ENCODE measurements around the gene TENT4B. TPM values are rescaled to one million over a fixed set of nuclear protein-coding genes. Genes with fewer than 3 reads are reported as not detected.

The TENT4B gene
- total RNA-seq, 1 experiment from 2014 or later: 13.0 TPM

DNA sequence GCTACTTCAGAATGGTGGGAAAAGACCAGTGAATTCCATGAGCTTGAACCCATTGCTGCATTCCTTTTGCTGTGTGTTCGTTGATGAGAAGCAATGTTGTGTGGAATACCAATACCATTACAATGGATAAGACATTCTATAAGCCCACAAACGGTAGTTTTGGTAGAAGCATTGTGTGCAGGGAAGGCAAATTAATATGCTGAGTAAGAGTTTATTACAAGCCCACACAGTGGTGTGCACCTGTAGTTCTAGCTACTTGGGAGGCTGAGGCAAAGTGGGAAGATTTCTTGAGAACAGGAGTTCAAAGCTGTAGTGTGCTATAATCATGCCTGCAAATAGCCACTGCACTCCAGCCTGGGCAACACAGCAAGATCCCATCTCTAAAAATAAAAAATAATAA lies 19.9 kb upstream of the TENT4B start:
- H3K56ac ChIP-seq (ENCODE audit: insufficient read length, low read depth, low read length): no peak overlapping the region
- H3K4ac ChIP-seq (ENCODE audit: low read depth, low read length): no peak overlapping the region
- no peaks in the 10 kb centered on the region for H3K79me2 ChIP-seq (ENCODE audit: insufficient read depth, low read length)
- H3T11ph ChIP-seq (ENCODE audit: low read length): no peak overlapping the region
- no peak overlapping the region for H3K4me2 ChIP-seq (ENCODE audit: insufficient read depth, insufficient read length, low read length)
- no peak overlapping the region for H3K14ac ChIP-seq (ENCODE audit: insufficient read depth, low read length)
- H3K27me3 Mint-ChIP-seq (ENCODE audit: low read depth): peaks cover 3% of the 10 kb centered on the region
- no peak overlapping the region for H4K91ac ChIP-seq (ENCODE audit: insufficient read length, low read depth, low read length)
- no peaks in the 10 kb centered on the region for H3K4me1 Mint-ChIP-seq
- H2BK5ac ChIP-seq (ENCODE audit: insufficient read length, low read length): no peak overlapping the region
- H2BK120ac ChIP-seq (ENCODE audit: low read depth, low read length, poor library complexity, severe bottlenecking): no peak overlapping the region
- H3K9ac ChIP-seq (ENCODE audit: extremely low read depth, insufficient read length, low read length): no peak overlapping the region
- no peaks in the 10 kb centered on the region for H3K79me1 ChIP-seq (ENCODE audit: insufficient read depth, low read depth, low read length, poor library complexity, severe bottlenecking)
- no peak overlapping the region for H4K8ac ChIP-seq (replicated peaks; ENCODE audit: insufficient read length, low read depth, low read length)
- H2AK5ac ChIP-seq (ENCODE audit: insufficient read length, low read length): no peak overlapping the region
- H3K4me1 ChIP-seq (ENCODE audit: insufficient read depth, low read length): no peaks in the 10 kb centered on the region
- no peaks in the 10 kb centered on the region for H3K9me3 ChIP-seq (ENCODE audit: control insufficient read depth, low read depth, low read length)
- no peaks in the 10 kb centered on the region for H4K20me1 ChIP-seq (ENCODE audit: control insufficient read depth, insufficient read depth, insufficient read length)
- H4K5ac ChIP-seq (ENCODE audit: insufficient read length, low read depth, low read length): no peak overlapping the region
- H3K27me3 ChIP-seq (ENCODE audit: insufficient read depth, low read length): no peaks in the 10 kb centered on the region
- H2BK15ac ChIP-seq (ENCODE audit: low read depth, low read length): no peak overlapping the region
- no peak overlapping the region for H2AFZ ChIP-seq (ENCODE audit: low read length)
- no peak overlapping the region for H3K18ac ChIP-seq (ENCODE audit: insufficient read length, low read depth, low read length)
- no peak overlapping the region for H2BK12ac ChIP-seq (ENCODE audit: insufficient read length, low read depth, low read length)
- no peak overlapping the region for H2BK20ac ChIP-seq (ENCODE audit: low read depth, low read length, poor library complexity, severe bottlenecking)
- no peak overlapping the region for H3K27ac ChIP-seq (ENCODE audit: insufficient read length, low read depth, low read length)
- WGBS (ENCODE audit: extremely low coverage, insufficient read length, low lambda C conversion rate): no CpG with 5 or more reads among the region's 2 CpGs
- TF ChIP-seq, protein P1, sequence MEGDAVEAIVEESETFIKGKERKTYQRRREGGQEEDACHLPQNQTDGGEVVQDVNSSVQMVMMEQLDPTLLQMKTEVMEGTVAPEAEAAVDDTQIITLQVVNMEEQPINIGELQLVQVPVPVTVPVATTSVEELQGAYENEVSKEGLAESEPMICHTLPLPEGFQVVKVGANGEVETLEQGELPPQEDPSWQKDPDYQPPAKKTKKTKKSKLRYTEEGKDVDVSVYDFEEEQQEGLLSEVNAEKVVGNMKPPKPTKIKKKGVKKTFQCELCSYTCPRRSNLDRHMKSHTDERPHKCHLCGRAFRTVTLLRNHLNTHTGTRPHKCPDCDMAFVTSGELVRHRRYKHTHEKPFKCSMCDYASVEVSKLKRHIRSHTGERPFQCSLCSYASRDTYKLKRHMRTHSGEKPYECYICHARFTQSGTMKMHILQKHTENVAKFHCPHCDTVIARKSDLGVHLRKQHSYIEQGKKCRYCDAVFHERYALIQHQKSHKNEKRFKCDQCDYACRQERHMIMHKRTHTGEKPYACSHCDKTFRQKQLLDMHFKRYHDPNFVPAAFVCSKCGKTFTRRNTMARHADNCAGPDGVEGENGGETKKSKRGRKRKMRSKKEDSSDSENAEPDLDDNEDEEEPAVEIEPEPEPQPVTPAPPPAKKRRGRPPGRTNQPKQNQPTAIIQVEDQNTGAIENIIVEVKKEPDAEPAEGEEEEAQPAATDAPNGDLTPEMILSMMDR (conservative IDR thresholded peaks at IDR 0.05): no peak
- no peak overlapping the region for H3K23ac ChIP-seq (ENCODE audit: insufficient read length, low read depth, low read length)
- H3K36me3 Mint-ChIP-seq (ENCODE audit: insufficient read depth in 1 of 3, low read depth in 3 of 3): no peaks in the 10 kb centered on the region; a peak in 1 of 7 replicates
- no peak overlapping the region for H3K4me3 Mint-ChIP-seq
- no peaks in the 10 kb centered on the region for H3K9me3 Mint-ChIP-seq
- H3K23me2 ChIP-seq (ENCODE audit: insufficient read length, low read depth, low read length, poor library complexity, severe bottlenecking): no peaks in the 10 kb centered on the region
- DNase-seq: no peak
- H3K27ac Mint-ChIP-seq: no peak overlapping the region
